ENCODE results near the gene TMEM150A.
A peak's percentile ranks its signal among the peaks of the same experiment; 100 is the strongest.

The TMEM150A gene

DNA sequence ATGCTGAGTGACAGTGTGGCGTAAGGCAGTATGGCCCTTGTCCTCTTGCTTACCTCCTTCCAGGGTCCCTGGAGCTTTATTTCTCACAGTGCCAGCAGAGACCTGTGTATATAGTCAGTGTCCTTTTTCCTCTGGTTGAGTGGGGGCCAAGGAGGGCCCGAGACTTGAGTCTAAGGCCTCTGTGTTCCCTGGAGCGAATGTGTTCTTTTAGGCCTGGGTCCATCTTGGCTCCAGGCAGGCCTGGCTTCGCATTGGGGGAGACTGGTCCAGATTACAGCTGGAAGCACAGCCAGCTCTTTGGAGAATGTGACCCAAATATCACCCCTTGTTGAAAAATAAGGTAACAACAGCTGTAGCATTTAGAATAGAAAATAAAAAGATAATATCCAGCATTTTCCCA is 13.3 kb downstream of the TMEM150A start:
- CTCF ChIA-PET = interaction anchor here (1.0 to 3.4 kb wide), 3 partner anchors 8 to 12 kb away, joined by 3 to 18 read pairs (median 15); no protein-coding TSS in a partner anchor
- no peak for DNase-seq
- H3K36me3 ChIP-seq (ENCODE audit: control insufficient read depth in 4 of 4, insufficient read depth in 4 of 4, low read length in 3 of 4) = peaks cover 0 to 14% (median 5%) of the 10 kb centered on the region in 4 experiments
- POLR2A ChIA-PET = interaction anchor here (1.9 kb wide), 1 partner anchor 28 kb away, joined by 7 read pairs; the partner anchor contains the start of gene GGCX
- no peaks in the 10 kb centered on the region for H3K27me3 ChIP-seq (replicated peaks in 2 of 5; ENCODE audit: control insufficient read depth in 4 of 5, insufficient read depth in 5 of 5, low read length in 4 of 5)
- no peaks in the 10 kb centered on the region for H3K9me3 ChIP-seq (ENCODE audit: control extremely low read depth in 1 of 5, control insufficient read depth in 4 of 5, insufficient read depth in 2 of 5, low read depth in 1 of 5, low read length in 4 of 5)
- peak overlapping the region in 1 of 2 experiments; percentile 69 for H3K27ac ChIP-seq (ENCODE audit: insufficient read depth in 1 of 2, low read depth in 1 of 2, low read length in 2 of 2, poor library complexity in 1 of 2, severe bottlenecking in 2 of 2)
- WGBS (ENCODE audit: insufficient coverage) = 100% methylated on average over 4 of the region's 4 CpGs
- peaks cover 23 to 74% (median 70%) of the 10 kb centered on the region in 4 experiments for H3K4me1 ChIP-seq (ENCODE audit: control extremely low read depth in 1 of 4, control insufficient read depth in 4 of 4, insufficient read depth in 4 of 4, low read length in 3 of 4)
- no peak overlapping the region for H3K4me3 ChIP-seq (ENCODE audit: control insufficient read depth in 1 of 7, extremely low read depth in 1 of 7, insufficient read depth in 4 of 7, low read depth in 2 of 7, low read length in 6 of 7)

DNA sequence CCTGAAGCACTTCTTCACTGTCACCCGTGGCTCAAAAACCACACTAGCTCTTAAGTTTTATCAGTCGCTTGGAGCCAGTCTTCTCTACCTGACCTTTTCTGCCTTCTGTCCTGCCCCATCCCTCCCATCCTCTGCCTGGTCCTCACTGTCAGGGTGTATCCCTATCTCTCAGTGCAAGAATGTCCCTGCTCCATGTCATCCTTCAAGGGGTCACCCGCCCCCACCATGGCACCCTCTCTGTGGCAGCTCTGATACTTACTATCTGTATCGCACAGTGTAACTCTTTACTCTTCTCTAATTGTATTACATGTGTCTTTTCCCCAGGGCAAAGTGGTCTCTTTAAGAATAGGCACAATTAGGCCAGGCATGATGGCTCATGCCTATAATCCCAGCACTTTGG is 13.9 kb downstream of the TMEM150A start:
- Histone ChIP-seq H3K27me3 (replicated peaks in 2 of 5; ENCODE audit: control insufficient read depth in 4 of 5, insufficient read depth in 5 of 5, low read length in 4 of 5) (no peaks in the 10 kb centered on the region), H3K4me3 (ENCODE audit: control insufficient read depth in 1 of 7, extremely low read depth in 1 of 7, insufficient read depth in 4 of 7, low read depth in 2 of 7, low read length in 6 of 7) (peak overlapping the region in 4 of 7 experiments; percentile 17 to 43 (median 35)), H3K27ac (ENCODE audit: insufficient read depth in 1 of 2, low read depth in 1 of 2, low read length in 2 of 2, poor library complexity in 1 of 2, severe bottlenecking in 2 of 2) (peak overlapping the region; percentile 14 to 69), H3K4me1 (ENCODE audit: control extremely low read depth in 1 of 4, control insufficient read depth in 4 of 4, insufficient read depth in 4 of 4, low read length in 3 of 4) (peaks cover 23 to 75% (median 71%) of the 10 kb centered on the region in 4 experiments), H3K36me3 (ENCODE audit: control insufficient read depth in 4 of 4, insufficient read depth in 4 of 4, low read length in 3 of 4) (peaks cover 0 to 14% (median 7%) of the 10 kb centered on the region in 4 experiments), H3K9me3 (ENCODE audit: control extremely low read depth in 1 of 5, control insufficient read depth in 4 of 5, insufficient read depth in 2 of 5, low read depth in 1 of 5, low read length in 4 of 5) (no peaks in the 10 kb centered on the region)
- POLR2A ChIA-PET = interaction anchor here (1.9 to 2.3 kb wide), 2 partner anchors 10 to 27 kb away, joined by 7 to 9 read pairs; partner anchors contain the start of gene GGCX
- 35% methylated on average over 3 of the region's 4 CpGs for WGBS (ENCODE audit: insufficient coverage)
- DNase-seq = no peak
- CTCF ChIA-PET = interaction anchor here (0.5 to 3.4 kb wide), 4 partner anchors 9 to 149 kb away, joined by 3 to 18 read pairs (median 9); no protein-coding TSS in a partner anchor

DNA sequence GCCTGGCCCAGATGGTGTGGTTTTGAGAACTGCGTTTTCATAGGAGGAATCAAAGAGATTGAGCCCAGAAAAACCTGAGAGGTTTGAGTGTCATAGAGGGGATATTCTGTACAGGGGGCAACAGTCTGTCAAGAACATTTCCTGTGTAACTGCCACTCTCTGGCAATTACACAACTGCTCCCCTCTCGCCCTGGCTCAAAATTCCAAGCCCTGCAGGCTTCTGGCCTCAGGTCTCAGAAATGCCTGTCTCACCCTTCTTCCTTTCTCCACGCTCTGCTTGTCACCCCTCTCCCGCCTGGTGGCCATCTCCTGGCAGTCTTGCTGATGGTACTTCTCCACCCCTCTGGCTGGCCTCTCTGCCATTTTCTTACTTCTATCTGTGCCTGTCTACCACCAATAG is 14.3 kb downstream of the TMEM150A start:
- Histone ChIP-seq H3K4me1 (ENCODE audit: control extremely low read depth in 1 of 4, control insufficient read depth in 4 of 4, insufficient read depth in 4 of 4, low read length in 3 of 4) (peaks cover 23 to 77% (median 73%) of the 10 kb centered on the region in 4 experiments), H3K4me3 (ENCODE audit: control insufficient read depth in 1 of 7, extremely low read depth in 1 of 7, insufficient read depth in 4 of 7, low read depth in 2 of 7, low read length in 6 of 7) (peak overlapping the region in 4 of 7 experiments; percentile 17 to 43 (median 35)), H3K36me3 (ENCODE audit: control insufficient read depth in 4 of 4, insufficient read depth in 4 of 4, low read length in 3 of 4) (peaks cover 0 to 18% (median 8%) of the 10 kb centered on the region in 4 experiments), H3K27ac (ENCODE audit: insufficient read depth in 1 of 2, low read depth in 1 of 2, low read length in 2 of 2, poor library complexity in 1 of 2, severe bottlenecking in 2 of 2) (peak overlapping the region; percentile 51 to 69), H3K9me3 (ENCODE audit: control extremely low read depth in 1 of 5, control insufficient read depth in 4 of 5, insufficient read depth in 2 of 5, low read depth in 1 of 5, low read length in 4 of 5) (no peaks in the 10 kb centered on the region), H3K27me3 (replicated peaks in 2 of 5; ENCODE audit: control insufficient read depth in 4 of 5, insufficient read depth in 5 of 5, low read length in 4 of 5) (no peaks in the 10 kb centered on the region)
- POLR2A ChIA-PET = interaction anchor here (0.9 to 2.3 kb wide), 3 partner anchors 10 to 260 kb away, joined by 4 to 9 read pairs (median 7); partner anchors contain the start of genes GGCX and TGOLN2
- CTCF ChIA-PET = interaction anchor here (0.5 to 3.0 kb wide), 8 partner anchors 9 to 149 kb away, joined by 3 to 18 read pairs (median 4); partner anchors contain the start of genes MAT2A and TMEM150A
- WGBS (ENCODE audit: insufficient coverage) = 5% methylated on average over 4 of the region's 4 CpGs
- DNase-seq = peak in 2 of 3 donors; percentile 73 to 75

DNA sequence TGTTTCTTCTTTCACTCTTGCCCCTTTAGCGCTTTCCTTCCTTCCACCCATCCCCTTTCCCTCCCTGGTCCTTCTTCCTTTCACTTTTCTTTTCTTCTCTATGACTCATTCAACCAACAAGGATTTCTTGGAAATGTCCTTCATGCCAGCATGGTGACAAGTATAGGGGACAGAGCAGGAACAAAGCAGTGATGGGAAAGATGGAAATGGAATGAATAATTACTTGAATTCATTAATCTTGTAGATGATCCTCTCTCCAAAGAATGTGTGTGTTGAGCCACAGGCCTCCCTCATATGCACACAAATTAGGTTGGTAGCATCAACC is 16.8 kb downstream of the TMEM150A start:
- Histone ChIP-seq H3K4me3 (ENCODE audit: control insufficient read depth in 1 of 7, extremely low read depth in 1 of 7, insufficient read depth in 4 of 7, low read depth in 2 of 7, low read length in 6 of 7) (peak overlapping the region in 2 of 7 experiments; percentile 78 to 81), H3K4me1 (ENCODE audit: control extremely low read depth in 1 of 4, control insufficient read depth in 4 of 4, insufficient read depth in 4 of 4, low read length in 3 of 4) (peaks cover 20 to 77% (median 71%) of the 10 kb centered on the region in 4 experiments), H3K27me3 (replicated peaks in 2 of 5; ENCODE audit: control insufficient read depth in 4 of 5, insufficient read depth in 5 of 5, low read length in 4 of 5) (no peaks in the 10 kb centered on the region), H3K27ac (ENCODE audit: insufficient read depth in 1 of 2, low read depth in 1 of 2, low read length in 2 of 2, poor library complexity in 1 of 2, severe bottlenecking in 2 of 2) (peak overlapping the region in 1 of 2 experiments; percentile 79), H3K36me3 (ENCODE audit: control insufficient read depth in 4 of 4, insufficient read depth in 4 of 4, low read length in 3 of 4) (peaks cover 5 to 38% (median 17%) of the 10 kb centered on the region in 4 experiments), H3K9me3 (ENCODE audit: control extremely low read depth in 1 of 5, control insufficient read depth in 4 of 5, insufficient read depth in 2 of 5, low read depth in 1 of 5, low read length in 4 of 5) (no peaks in the 10 kb centered on the region)
- WGBS (ENCODE audit: insufficient coverage) = no CpG with 5 or more reads among the region's 1 CpG
- DNase-seq = peak in 1 of 3 donors; percentile 45
- CTCF ChIA-PET = interaction anchor here (0.6 kb wide), 1 partner anchor 300 kb away, joined by 3 read pairs; no protein-coding TSS in a partner anchor
- POLR2A ChIA-PET = interaction anchor here (0.7 to 1.0 kb wide), 2 partner anchors 10 to 11 kb away, joined by 3 to 6 read pairs; partner anchors contain the start of gene RNF181

DNA sequence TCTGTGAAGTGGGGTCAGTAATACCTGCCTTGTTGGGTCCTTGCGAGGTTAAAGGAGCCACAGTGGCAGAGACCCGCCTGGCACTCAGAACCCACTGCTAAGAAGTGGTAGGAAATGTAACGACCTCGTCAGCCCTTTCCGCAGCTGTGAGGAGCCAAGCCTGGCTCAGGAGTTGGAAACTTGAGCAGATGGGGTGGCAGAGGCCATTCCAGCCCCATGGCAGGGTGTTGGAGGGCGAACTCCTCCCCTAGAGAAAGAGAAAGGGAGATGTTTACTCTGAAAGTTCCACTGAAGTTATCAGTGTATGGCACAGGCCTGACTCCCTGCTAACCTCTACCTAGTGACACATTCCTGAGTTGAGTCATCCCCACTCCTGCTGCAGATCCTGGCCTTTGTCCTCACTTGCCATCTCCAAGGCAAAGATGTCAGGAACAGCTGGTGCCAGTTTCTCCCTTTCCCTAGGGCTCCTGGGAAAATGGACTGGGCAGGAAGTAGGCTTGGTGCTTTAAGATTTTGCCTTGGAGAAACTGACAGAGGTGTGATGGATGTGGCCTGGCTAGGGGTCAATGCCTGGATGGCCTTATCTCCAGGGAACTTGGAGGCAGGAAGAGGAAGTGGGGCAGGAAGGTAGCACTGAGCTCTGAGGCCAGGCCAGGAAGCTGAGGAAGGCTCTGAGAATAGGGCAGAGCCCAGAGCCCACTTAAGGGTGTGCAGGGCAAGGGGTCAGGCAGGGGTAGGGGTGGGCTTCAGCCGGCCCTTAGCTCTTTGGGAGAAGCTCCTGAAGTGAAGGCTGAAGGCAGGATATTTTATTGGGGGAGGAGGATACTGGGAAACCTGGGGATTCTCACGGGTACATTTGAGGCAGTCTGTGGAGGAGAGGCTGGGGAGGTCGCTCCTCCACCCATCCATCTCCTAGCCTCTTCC is 17.4 kb downstream of the TMEM150A start:
- H3K27ac ChIP-seq (ENCODE audit: insufficient read depth in 1 of 2, low read depth in 1 of 2, low read length in 2 of 2, poor library complexity in 1 of 2, severe bottlenecking in 2 of 2) = peak overlapping the region; percentile 66 to 79

DNA sequence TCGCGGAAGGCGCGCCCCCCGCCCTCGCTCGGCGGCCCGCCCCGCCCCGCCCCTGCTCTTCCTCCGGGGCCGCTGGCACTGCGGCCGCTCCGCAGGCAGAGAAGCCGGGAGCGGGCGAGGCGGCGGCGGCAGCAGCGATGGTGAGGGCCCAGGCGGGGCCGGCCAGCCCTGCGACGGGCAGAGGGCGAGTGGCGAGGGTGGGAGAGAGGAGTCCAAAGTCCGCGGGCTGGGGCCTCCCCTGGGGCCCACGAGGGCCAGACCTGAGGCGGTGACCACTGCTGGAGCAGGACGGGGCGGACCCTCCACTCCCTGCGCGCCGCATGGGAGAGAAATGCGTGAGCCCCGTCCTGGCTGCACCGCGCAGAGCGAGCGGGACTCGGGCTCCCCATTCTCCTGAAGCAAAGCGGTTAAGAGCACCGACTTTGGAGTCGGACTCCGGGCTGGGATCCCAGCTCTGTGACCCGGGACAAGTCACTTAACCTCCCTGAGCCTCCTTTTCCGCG is 18.1 kb downstream of the TMEM150A start, which contains the start of gene VAMP5:
Gene VAMP5, plus strand, starts transcription at position 78 of the 503 bp plus-strand sequence. Its CDS starts 60 bp downstream, at position 138.
- CTCF ChIA-PET = interaction anchor here (0.6 kb wide), 1 partner anchor 35 kb away, joined by 3 read pairs; no protein-coding TSS in a partner anchor
- peak in 2 of 3 donors; percentile 61 to 70 for DNase-seq
- 6% methylated on average over 48 of the region's 52 CpGs for WGBS (ENCODE audit: insufficient coverage)
- Histone ChIP-seq H3K4me3 (ENCODE audit: control insufficient read depth in 1 of 7, extremely low read depth in 1 of 7, insufficient read depth in 4 of 7, low read depth in 2 of 7, low read length in 6 of 7) (peak within 1 kb of the TSS; percentile 0 to 81 (median 60)), H3K27me3 (replicated peaks in 2 of 5; ENCODE audit: control insufficient read depth in 4 of 5, insufficient read depth in 5 of 5, low read length in 4 of 5) (no peaks in the 10 kb centered on the region), H3K36me3 (ENCODE audit: control insufficient read depth in 4 of 4, insufficient read depth in 4 of 4, low read length in 3 of 4) (peaks cover 5 to 45% (median 20%) of the 10 kb centered on the region in 4 experiments), H3K4me1 (ENCODE audit: control extremely low read depth in 1 of 4, control insufficient read depth in 4 of 4, insufficient read depth in 4 of 4, low read length in 3 of 4) (peaks cover 16 to 77% (median 71%) of the 10 kb centered on the region in 4 experiments), H3K27ac (ENCODE audit: insufficient read depth in 1 of 2, low read depth in 1 of 2, low read length in 2 of 2, poor library complexity in 1 of 2, severe bottlenecking in 2 of 2) (peak within 1 kb of the TSS; percentile 66 to 79), H3K9me3 (ENCODE audit: control extremely low read depth in 1 of 5, control insufficient read depth in 4 of 5, insufficient read depth in 2 of 5, low read depth in 1 of 5, low read length in 4 of 5) (no peaks in the 10 kb centered on the region)
- POLR2A ChIA-PET = interaction anchor here (1.0 kb wide), 1 partner anchor 33 kb away, joined by 4 read pairs; no protein-coding TSS in a partner anchor

More for the DNA sequence above, 17.4 kb downstream of the TMEM150A start:
- Histone ChIP-seq H3K4me1 (ENCODE audit: control extremely low read depth in 1 of 4, control insufficient read depth in 4 of 4, insufficient read depth in 4 of 4, low read length in 3 of 4) (peaks cover 13 to 76% (median 69%) of the 10 kb centered on the region in 4 experiments), H3K36me3 (ENCODE audit: control insufficient read depth in 4 of 4, insufficient read depth in 4 of 4, low read length in 3 of 4) (peaks cover 5 to 42% (median 19%) of the 10 kb centered on the region in 4 experiments), H3K4me3 (ENCODE audit: control insufficient read depth in 1 of 7, extremely low read depth in 1 of 7, insufficient read depth in 4 of 7, low read depth in 2 of 7, low read length in 6 of 7) (peak overlapping the region; percentile 0 to 81 (median 60)), H3K9me3 (ENCODE audit: control extremely low read depth in 1 of 5, control insufficient read depth in 4 of 5, insufficient read depth in 2 of 5, low read depth in 1 of 5, low read length in 4 of 5) (no peaks in the 10 kb centered on the region), H3K27me3 (replicated peaks in 2 of 5; ENCODE audit: control insufficient read depth in 4 of 5, insufficient read depth in 5 of 5, low read length in 4 of 5) (no peaks in the 10 kb centered on the region)
- WGBS (ENCODE audit: insufficient coverage) = 13% methylated on average over 3 of the region's 9 CpGs
- ChIA-PET CTCF (interaction anchor here (0.6 kb wide), 2 partner anchors 35 to 300 kb away, joined by 3 read pairs; no protein-coding TSS in a partner anchor), POLR2A (interaction anchor here (0.7 to 1.0 kb wide), 2 partner anchors 10 to 12 kb away, joined by 3 to 6 read pairs; partner anchors contain the start of gene RNF181)
- DNase-seq = peak in 2 of 3 donors; percentile 47 to 59
